IPS-18c (cell line): ENCODE results near the gene C8G.

ENCODE experiments used
- H3K4me3 ChIP-seq: 2 replicates; pipeline ENCODE4 v1.7.0; 2013; ENCODE audit warnings: low read depth, mild to moderate bottlenecking, low read length, moderate library complexity; ENCODE audit not compliant: insufficient read depth
- H3K9me3 ChIP-seq: one replicate; pipeline ENCODE4 v1.6.1; 2013; ENCODE audit warnings: mild to moderate bottlenecking, low read length, moderate library complexity; ENCODE audit not compliant: control insufficient read depth, insufficient read depth

C8G gene

DNA sequence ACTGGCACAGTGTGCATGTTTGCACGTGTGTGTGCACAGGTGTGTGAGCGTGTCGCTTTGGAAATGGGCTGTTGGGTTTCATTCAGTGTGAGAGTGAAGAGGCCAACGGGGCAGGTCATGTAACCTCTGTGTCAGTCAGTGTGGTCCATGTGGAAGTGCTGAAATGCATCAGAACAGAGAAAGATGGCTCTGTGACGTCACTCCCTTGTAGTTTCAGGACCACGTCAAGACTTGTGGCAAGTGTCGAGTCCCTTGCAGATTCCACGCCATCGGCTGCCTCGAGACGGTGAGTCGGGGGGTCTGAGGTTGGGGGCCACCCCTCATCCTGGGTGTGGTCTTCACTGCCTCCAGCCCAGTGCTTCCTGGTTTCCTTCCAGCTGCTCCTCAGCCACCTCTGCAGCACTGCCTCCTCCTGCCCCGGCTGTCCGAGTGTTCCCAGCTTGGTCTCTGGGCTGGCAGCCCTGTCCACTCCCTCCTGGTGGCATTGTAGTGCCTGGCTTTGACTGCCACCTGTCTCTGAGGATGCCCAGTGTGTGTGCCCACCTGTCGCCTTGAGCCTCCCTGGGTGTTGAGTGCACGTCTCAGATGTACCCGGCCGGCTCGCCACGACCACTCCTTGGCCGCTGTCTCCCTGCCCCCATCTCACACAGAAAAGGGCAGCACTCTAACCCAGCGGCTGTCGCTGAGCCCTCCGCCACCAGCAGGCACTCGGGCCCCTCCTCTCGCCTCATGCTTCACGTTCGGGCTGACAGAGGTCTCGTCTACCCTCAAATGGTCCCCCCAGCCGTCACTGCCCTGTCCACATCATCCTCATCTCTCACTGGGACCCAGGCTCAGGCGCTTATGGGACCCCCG is 28.5 kb upstream of the C8G start:
- Histone ChIP-seq H3K4me3 (no peak overlapping the region), H3K9me3 (no peaks in the 10 kb centered on the region)

DNA sequence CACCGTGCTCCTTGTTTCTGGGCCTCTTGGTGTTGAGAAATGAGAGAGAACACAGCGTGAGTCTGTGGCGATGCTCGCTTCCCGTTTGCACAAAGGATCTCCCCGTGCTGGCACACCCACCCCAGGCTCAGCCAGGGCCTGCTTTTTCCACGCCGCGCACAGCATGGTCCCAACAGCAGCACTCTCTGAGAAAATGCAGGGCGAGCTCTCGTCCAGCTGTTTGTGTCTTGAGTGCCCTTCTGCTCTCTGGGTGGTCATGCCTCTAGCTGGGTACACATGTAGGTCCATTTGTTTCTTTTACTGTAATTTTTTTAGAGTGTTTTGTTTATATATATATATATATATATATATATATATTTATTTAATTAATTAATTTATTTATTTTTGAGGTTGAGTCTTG is 27.1 kb upstream of the C8G start:
- Histone ChIP-seq H3K4me3 (no peak overlapping the region), H3K9me3 (no peaks in the 10 kb centered on the region)

DNA sequence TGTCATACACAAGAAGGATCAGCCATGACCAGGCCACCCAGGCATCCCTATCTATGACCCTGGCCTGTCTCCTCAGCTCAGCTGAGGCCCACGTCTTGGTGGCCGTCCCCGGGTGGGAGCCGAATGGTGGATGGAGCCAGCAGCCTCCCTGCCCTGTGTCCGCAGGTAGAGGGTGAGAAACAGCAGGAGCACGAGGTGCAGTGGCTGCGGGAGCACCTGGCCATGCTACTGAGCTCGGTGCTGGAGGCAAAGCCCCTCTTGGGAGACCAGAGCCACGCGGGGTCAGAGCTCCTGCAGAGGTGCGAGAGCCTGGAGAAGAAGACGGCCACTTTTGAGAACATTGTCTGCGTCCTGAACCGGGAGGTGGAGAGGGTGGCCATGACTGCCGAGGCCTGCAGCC is 25.0 kb upstream of the C8G start:
- no peak overlapping the region for H3K4me3 ChIP-seq

GRCh38 chr9:136920734-136921231 is 24.3 kb upstream of the C8G start:
- Histone ChIP-seq H3K9me3 (no peaks in the 10 kb centered on the region), H3K4me3 (no peak overlapping the region)

More for the DNA sequence above, 25.0 kb upstream of the C8G start:
- H3K9me3 ChIP-seq = no peaks in the 10 kb centered on the region

GRCh38 chr9:136921307-136921706 is 23.7 kb upstream of the C8G start:
- H3K4me3 ChIP-seq = no peak overlapping the region
- H3K9me3 ChIP-seq = no peaks in the 10 kb centered on the region

DNA sequence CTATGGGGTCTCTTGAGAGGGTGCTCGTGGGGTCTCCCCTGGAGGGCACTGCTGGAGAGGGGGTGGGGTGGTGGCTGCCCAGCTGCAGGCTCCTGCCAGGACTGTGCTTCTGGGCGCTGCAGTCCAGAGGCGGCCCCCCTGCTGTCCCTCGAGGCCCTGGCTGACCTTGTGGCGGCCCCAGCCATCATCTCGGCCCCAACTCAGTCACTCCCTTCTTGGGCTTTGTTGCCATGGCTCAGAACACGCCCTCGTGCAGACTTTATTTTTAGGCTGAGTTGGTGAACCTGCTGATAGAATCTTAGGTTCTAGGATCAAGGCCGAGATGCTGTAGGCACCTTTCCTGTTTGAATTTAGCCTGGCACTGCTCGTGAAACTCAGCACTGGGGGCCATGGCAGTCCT is 23.3 kb upstream of the C8G start:
- Histone ChIP-seq H3K4me3 (no peak overlapping the region), H3K9me3 (no peaks in the 10 kb centered on the region)

- no peak overlapping the region for H3K4me3 ChIP-seq
- no peaks in the 10 kb centered on the region for H3K9me3 ChIP-seq
Measured at GRCh38 chr9:136922540-136922939, 22.5 kb upstream of the C8G start.

DNA sequence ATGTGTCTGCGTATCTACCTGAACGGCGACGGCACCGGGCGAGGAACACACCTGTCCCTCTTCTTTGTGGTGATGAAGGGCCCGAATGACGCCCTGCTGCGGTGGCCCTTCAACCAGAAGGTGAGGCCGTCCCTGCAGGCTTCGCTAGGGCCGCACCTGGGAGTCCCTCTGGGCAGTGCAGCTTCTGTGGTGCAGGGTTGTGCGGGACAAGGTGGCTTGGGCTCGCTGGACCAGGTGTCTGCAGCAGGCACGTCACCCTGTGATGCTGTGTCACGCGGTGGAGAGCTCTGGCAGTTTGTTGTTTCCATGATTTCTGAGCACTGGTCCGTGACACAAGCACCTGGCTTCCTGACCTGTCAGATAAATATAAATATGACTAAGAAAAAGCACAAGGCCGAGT is 21.2 kb upstream of the C8G start:
- Histone ChIP-seq H3K9me3 (no peaks in the 10 kb centered on the region), H3K4me3 (no peak overlapping the region)

GRCh38 chr9:136925414-136926153 is 19.5 kb upstream of the C8G start:
- H3K9me3 ChIP-seq = no peaks in the 10 kb centered on the region
- H3K4me3 ChIP-seq = no peak overlapping the region

DNA sequence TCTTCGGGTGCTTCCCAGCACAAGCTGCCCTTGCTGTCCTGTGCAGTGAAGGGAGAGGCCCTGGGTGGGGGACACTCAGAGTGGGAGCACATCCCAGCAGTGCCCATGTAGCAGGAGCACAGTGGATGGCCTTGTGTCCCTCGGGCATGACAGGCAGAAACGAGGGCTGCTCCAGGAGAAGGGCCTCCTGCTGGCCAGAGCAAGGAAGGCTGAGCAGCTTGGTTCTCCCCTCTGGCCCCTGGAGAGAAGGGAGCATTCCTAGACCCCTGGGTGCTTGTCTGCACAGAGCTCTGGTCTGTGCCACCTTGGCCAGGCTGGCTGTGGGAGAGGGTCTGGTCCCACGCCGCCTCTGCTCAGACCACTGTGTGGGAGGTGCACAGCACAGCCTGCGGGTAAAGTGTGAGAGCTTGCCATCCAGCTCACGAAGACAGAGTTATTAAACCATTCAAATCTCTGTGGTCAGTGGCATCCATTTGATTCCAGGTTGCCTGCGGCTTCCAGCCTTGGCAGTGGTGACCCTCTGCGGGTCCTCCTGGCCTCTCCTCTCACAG is 18.8 kb upstream of the C8G start:
- Histone ChIP-seq H3K4me3 (no peak overlapping the region), H3K9me3 (no peaks in the 10 kb centered on the region)

GRCh38 chr9:136926749-136927148 is 18.3 kb upstream of the C8G start:
- Histone ChIP-seq H3K9me3 (no peaks in the 10 kb centered on the region), H3K4me3 (no peak overlapping the region)

DNA sequence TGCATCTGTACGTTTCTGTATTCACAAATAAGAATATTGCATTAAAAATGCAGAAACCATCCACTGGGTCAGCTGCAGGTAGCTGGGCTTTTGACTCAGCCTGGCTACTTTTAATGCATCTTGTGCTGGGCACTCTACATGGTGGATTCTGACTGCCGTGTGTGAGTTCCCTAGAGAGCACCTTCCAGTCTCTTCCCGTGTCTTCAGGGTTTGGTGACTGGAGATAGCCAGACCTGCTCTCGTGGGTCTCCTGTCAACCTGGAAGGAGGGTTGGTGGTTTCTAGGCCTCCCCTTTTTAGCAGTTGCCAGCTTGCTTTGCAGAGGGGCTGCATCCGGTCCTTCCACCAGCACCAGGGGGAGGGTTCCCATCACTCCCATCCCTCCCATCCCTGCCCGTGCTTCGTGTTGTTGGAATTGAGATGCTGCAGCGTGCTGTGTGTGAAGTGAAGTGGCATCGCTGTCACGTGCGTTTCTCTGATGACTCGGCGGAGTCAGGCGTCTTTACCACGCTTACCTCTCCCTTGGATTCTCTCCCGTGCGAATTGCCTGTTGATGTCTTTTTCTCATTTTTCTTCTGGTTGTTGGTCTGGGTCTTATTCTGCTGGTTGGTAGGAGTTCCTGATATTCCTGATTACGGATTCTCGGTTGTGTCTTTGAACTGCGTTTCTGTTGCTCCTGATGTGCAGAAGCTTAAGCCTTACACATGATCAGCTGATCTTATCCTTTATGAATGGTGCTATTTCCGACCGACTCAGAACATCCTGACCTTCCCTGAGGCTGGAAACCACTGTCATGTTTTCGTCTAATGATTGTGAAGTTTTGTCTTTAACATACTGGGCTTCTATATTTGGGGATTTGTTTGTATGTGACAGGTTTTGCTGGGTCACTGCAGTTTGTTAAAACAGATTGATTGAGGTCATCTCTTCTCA is 17.4 kb upstream of the C8G start:
- H3K9me3 ChIP-seq = no peaks in the 10 kb centered on the region
- H3K4me3 ChIP-seq = no peak overlapping the region

GRCh38 chr9:136928591-136928990 is 16.5 kb upstream of the C8G start:
- Histone ChIP-seq H3K9me3 (no peaks in the 10 kb centered on the region), H3K4me3 (no peak overlapping the region)

DNA sequence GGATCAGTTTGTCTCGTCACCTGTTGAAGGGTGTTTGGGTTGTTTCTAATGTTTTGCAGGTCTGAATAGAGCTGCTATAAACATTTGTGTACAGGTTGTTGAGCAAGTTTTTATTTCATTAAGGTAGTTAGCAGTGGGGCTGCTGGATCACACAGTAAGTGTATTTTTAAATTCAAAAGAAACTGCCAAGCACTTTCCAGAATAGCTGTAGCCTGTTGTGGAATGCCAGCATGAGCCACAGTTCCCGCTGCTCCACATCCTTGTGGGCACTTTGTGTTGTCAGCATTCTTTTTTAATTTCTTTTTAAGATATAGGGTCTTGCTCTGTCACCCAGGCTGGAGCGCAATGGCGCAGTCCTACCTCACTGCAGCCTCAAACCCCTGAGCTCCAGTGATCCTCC is 15.0 kb upstream of the C8G start:
- H3K9me3 ChIP-seq = no peaks in the 10 kb centered on the region

GRCh38 chr9:136931611-136932130 is 13.4 kb upstream of the C8G start:
- Histone ChIP-seq H3K4me3 (no peak overlapping the region), H3K9me3 (no peaks in the 10 kb centered on the region)

More for the DNA sequence above, 15.0 kb upstream of the C8G start:
- no peak overlapping the region for H3K4me3 ChIP-seq

DNA sequence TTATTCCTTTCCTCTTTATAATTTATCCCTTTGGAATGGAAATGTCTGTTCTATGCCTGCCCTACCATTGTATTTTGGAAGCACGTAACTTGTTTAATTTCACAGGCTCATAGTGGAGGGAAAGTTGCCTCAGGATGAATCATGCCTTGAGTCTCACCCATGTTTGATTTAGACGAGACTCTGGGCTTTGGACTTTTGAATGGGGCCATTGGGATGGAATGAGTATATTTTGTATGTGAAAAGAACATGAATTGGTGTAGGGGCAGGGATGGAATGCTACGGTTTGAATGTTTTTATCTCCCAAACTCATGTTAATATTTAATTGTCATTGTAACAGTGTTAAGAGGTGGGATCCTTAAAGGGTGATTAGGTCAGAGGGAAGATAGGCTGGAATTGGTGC is 10.8 kb upstream of the C8G start:
- Histone ChIP-seq H3K4me3 (no peak overlapping the region; the same call in 1 of the 2 replicates), H3K9me3 (no peaks in the 10 kb centered on the region)

DNA sequence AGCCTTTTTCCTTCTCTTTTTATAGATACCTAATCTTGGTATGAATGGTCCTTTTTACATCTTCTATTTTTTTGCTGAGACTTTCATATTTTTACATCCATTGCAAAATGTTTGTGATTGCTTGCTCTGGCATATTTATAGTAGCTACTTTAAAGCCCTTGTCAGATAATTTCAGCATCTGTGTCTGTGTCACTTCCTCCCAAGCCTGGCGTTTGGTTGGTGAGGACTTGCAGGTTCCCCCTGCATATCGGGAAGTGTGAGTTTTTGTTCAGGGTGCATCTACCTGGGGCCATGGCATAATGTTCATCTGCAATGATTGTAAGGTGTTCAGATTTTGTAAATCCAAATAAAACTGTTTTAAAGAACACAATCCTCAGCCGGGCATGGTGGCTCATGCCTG is 9.4 kb upstream of the C8G start:
- no peaks in the 10 kb centered on the region for H3K9me3 ChIP-seq

More for the DNA sequence above, 9.4 kb upstream of the C8G start:
- no peak overlapping the region for H3K4me3 ChIP-seq
